Keratinocyte (primary cell): ENCODE results near the gene LRRC47.

Experiments
- CTCF ChIP-seq, 3 experiments: IDR thresholded peaks in 1 of 3; conservative IDR thresholded peaks in 1 of 3; optimal IDR thresholded peaks in 1 of 3; 2 replicates in 2 of 3; 3 replicates in 1 of 3; pipeline versions ENCODE3 to v1.5.1; 2011; ENCODE audit warnings: low read length in 3 of 3, mild to moderate bottlenecking in 3 of 3, moderate library complexity in 2 of 3, control low read depth in 1 of 3, inconsistent platforms in 1 of 3; ENCODE audit not compliant: insufficient read depth in 2 of 3; ENCODE audit errors: extremely low read depth in 1 of 3
- EZH2 ChIP-seq: IDR thresholded peaks from one replicate; pipeline ENCODE4 v1.6.1; 2012; ENCODE audit warnings: inconsistent platforms, mild to moderate bottlenecking, low read length, moderate library complexity

DNA sequence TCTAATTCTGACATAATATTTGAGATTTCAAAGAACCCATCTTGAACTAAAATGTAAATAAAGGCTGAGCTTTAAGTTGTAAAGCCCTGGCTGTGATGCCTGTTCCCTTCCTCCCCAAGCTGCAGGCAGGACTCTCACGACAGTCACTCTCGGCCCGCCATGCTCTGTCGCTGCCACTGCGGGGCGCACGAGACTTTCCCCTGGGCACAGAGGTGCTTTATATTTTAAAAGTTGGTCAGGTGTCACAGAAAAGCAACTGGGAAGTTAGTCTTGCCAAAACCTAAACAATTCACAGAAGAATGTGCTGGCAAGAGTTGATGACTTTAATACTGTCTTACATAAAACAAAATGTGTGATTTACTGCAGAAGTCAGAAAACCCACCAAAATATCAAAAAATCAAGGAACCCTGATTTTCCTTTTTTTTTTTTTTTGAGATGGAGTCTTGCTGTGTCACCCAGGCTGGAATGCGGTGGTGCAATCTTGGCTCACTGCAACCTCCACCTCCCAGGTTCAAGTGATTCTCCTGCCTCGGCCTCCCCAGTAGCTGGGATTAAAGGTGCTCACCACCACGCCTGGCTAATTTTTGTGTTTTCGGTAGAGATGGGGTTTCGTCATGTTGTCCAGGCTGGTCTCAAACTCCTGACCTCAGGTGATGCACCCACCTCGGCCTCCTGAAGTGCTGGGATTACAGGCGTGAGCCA lies 10.7 kb downstream of the LRRC47 start:
- TF ChIP-seq CTCF (optimal IDR thresholded peaks at IDR 0.05 in 1 of 3, IDR thresholded peaks at IDR 0.05 in 1 of 3, conservative IDR thresholded peaks at IDR 0.05 in 1 of 3; ENCODE audit: extremely low read depth in 1 of 3, insufficient read depth in 2 of 3, low read length in 3 of 3) (peak; percentile 8 to 61 (median 44)), EZH2 (no peak)
